Measurements from ENCODE around the gene MKNK2.
"Not testable (repeated sequence)": the region's sequence is repeated elsewhere in the genome, so short reads cannot be mapped to it uniquely, and the experiment has no call there.

The MKNK2 gene

DNA sequence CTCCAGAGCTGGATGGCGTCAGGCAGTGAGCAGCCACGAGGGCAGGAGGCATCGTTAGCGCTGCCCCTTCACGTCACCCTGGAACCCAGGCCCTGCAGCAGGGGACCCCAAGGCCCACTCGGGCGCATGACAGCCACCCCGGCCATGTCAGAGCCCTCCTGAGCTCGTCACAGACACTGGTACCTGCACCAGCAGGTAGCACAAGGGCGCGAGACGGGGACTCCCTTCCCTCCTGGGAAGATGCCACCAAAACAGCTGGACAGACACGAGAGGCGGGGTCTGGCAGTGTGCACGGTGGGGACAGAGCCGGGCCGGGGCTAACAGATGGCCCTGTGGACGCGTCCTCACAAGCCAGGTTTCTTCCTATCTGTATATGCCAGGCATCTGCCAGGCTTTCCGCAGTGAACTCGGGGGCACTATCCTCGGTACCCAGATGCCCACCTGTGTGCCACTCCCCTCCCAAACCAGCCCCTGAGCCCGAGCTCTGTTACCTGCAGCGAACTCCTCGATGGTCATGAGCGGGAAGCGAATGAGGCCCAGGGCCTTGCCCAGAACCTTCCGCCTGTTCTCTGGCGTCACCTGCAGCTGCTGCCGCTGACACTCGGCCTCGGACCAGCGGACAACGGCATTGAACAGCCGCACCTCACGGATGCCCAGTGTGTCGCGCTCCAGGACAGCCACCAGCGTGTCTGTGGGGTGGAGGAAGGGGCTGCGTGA, 61.4 kb downstream of the MKNK2 start:
- DNase-seq, result no peak

DNA sequence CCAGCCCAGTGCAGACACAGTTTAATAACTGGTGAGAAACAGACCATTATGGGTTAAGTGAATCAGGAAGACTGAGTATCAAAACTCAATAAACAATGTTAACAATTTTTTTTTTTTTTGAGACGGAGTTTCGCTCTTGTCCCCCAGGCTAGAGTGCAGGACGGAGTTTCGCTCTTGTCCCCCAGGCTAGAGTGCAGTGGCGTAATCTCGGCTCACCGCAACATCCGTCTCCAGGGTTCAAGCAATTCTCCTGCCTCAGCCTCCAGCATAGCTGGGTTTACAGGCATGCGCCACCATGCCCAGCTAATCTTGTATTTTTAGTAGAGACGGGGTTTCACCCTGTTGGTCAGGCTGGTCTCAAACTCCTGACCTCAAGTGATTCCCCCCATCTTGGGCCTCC, 62.6 kb downstream of the MKNK2 start:
- not testable (repeated sequence) for DNase-seq

Data from stimulated activated CD4-positive, alpha-beta T cell treated with anti-CD3 and anti-CD28 coated beads, Interleukin-4, amount 100 ng/mL, for 24 hours (primary cell).